Measurements from ENCODE around the gene CDHR3. TPM values are rescaled to one million over a fixed set of nuclear protein-coding genes. Genes with fewer than 3 reads are reported as not detected.
"Not testable (repeated sequence)": the region's sequence is repeated elsewhere in the genome, so short reads cannot be mapped to it uniquely, and the experiment has no call there.

The CDHR3 gene
- total and polyA plus RNA-seq, 2 donors (not counting 3 experiments of a cell fraction or from before 2014, with no cell fraction given) = 0.46 to 2.3 TPM

DNA sequence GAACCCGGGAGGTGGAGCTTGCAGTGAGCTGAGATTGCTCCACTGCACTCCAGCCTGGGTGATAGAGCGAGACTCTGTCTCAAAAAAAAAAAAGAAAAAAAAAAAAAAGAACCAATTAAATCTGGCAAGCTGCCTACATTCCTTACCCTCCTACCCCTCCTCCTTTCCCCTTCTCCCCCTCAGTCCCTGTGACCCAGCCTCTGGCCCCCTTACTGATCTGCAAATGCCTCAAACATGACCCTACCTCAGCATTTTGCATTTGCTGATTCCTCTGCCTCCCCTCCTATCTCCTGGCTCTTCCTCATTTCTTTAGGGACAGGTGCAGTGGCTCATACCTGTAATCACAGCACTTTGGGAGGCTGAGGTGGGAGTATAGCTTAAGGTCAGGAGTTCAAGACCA is 19.3 kb downstream of the CDHR3 start:
- H3K27ac ChIP-seq (ENCODE audit: insufficient read depth, low read depth, low read length) = no peak overlapping the region
- H3K4me2 ChIP-seq (ENCODE audit: insufficient read depth, low read length) = no peak overlapping the region
- H3K27me3 ChIP-seq (ENCODE audit: control insufficient read depth in 2 of 2, insufficient read depth in 2 of 2, low read length in 2 of 2) = peaks cover 19 to 27% of the 10 kb centered on the region in 2 experiments
- dilution Hi-C loops (cut with MboI; ENCODE audit: extremely low pct_ligation_motif_present, low sequenced_read_pairs) = no loop called here
- no peaks in the 10 kb centered on the region for H3K9me1 ChIP-seq (replicated peaks; ENCODE audit: control insufficient read depth, extremely low read depth, insufficient read depth, low read length)
- intact Hi-C loops (cut with micrococcal nuclease) = no loop called here
- FAIRE-seq = no peak
- no TSS peak for BruUV-seq (replicated peaks)
- H3K36me3 ChIP-seq (ENCODE audit: control insufficient read depth in 2 of 2, extremely low read depth in 1 of 2, insufficient read depth in 2 of 2, low read length in 2 of 2) = no peaks in the 10 kb centered on the region
- no peak overlapping the region for H2AFZ ChIP-seq (ENCODE audit: low read depth, low read length)
- H3K9me3 ChIP-seq (replicated peaks; ENCODE audit: control insufficient read depth, insufficient read depth, low read length) = no peaks in the 10 kb centered on the region
- no peaks in the 10 kb centered on the region for H3K79me2 ChIP-seq (ENCODE audit: control insufficient read depth, insufficient read depth, low read length)
- no peak for DNase-seq (ENCODE audit: low read depth, low spot score)
- no peak for TF ChIP-seq JUN (IDR thresholded peaks at IDR 0.05; ENCODE audit: borderline replicate concordance, insufficient read depth, insufficient read length, low read depth)
- TF ChIP-seq, protein P1, sequence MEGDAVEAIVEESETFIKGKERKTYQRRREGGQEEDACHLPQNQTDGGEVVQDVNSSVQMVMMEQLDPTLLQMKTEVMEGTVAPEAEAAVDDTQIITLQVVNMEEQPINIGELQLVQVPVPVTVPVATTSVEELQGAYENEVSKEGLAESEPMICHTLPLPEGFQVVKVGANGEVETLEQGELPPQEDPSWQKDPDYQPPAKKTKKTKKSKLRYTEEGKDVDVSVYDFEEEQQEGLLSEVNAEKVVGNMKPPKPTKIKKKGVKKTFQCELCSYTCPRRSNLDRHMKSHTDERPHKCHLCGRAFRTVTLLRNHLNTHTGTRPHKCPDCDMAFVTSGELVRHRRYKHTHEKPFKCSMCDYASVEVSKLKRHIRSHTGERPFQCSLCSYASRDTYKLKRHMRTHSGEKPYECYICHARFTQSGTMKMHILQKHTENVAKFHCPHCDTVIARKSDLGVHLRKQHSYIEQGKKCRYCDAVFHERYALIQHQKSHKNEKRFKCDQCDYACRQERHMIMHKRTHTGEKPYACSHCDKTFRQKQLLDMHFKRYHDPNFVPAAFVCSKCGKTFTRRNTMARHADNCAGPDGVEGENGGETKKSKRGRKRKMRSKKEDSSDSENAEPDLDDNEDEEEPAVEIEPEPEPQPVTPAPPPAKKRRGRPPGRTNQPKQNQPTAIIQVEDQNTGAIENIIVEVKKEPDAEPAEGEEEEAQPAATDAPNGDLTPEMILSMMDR (IDR thresholded peaks at IDR 0.05; ENCODE audit: extremely low read depth in 1 of 2, insufficient read depth in 1 of 2, low read depth in 1 of 2, low read length in 2 of 2) = no peak
- no peak for TF ChIP-seq POLR2AphosphoS5 (IDR thresholded peaks at IDR 0.05; ENCODE audit: insufficient read depth, low read depth, low read length)
- no peak for TF ChIP-seq MYC (IDR thresholded peaks at IDR 0.05; ENCODE audit: low read depth, low read length)
- no peak for TF ChIP-seq FOS (IDR thresholded peaks at IDR 0.05; ENCODE audit: borderline replicate concordance, insufficient read depth, low read length)
- no peak for TF ChIP-seq GATA2 (IDR thresholded peaks at IDR 0.05; ENCODE audit: insufficient read depth, insufficient read length, low read depth, low read length)
- no peak for TF ChIP-seq POLR2A (IDR thresholded peaks at IDR 0.05; ENCODE audit: low read depth, low read length)
- TF ChIP-seq EZH2 (IDR thresholded peaks at IDR 0.05; ENCODE audit: borderline replicate concordance, low read depth, low read length, severe bottlenecking) = no peak
- no peaks in the 10 kb centered on the region for H4K20me1 ChIP-seq (replicated peaks; ENCODE audit: control insufficient read depth, extremely low read depth, insufficient read depth, low read length)
- no peaks in the 10 kb centered on the region for H3K4me1 ChIP-seq (ENCODE audit: control insufficient read depth, extremely low read depth, insufficient read depth, low read length)
- no peak overlapping the region for H3K4me3 ChIP-seq (replicated peaks in 1 of 3; ENCODE audit: insufficient read depth in 1 of 3, low read depth in 1 of 3, low read length in 3 of 3)
- ChIA-PET POLR2A (no interaction called here), CTCF (interaction anchor here (0.9 kb wide), 1 partner anchor 222 kb away, joined by 3 read pairs; no protein-coding TSS in a partner anchor)
- no peak overlapping the region for H3K9ac ChIP-seq (replicated peaks; ENCODE audit: extremely low read depth, insufficient read depth, low read length)

DNA sequence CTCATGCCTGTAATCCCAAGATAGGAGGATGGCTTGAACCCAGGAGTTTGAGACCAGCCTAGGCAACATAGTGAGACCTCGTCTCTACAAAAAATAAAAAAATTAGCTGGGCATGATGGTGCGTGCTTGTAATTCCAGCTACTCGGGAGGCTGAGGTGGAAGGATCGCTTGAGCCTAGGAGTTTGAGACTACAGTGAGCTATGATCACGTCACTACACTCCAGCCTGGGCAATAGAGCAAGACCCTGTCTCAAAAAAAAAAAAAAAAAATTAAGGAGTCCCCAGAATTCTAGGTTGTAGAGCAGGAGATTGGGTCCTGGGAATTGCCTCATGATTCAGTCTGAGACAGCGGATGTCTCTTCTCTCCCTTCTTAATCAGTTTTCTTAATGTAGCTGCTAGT is 21.7 kb downstream of the CDHR3 start:
- POLR2A ChIA-PET = interaction anchor here (0.6 kb wide), 1 partner anchor 327 kb away, joined by 3 read pairs; no protein-coding TSS in a partner anchor

More for the DNA sequence above, 21.7 kb downstream of the CDHR3 start:
- H3K4me3 ChIP-seq (replicated peaks in 1 of 3; ENCODE audit: insufficient read depth in 1 of 3, low read depth in 1 of 3, low read length in 3 of 3); BruUV-seq (replicated peaks); H3K79me2 ChIP-seq (ENCODE audit: control insufficient read depth, insufficient read depth, low read length); H3K9ac ChIP-seq (replicated peaks; ENCODE audit: extremely low read depth, insufficient read depth, low read length); H3K9me1 ChIP-seq (replicated peaks; ENCODE audit: control insufficient read depth, extremely low read depth, insufficient read depth, low read length); H3K36me3 ChIP-seq (ENCODE audit: control insufficient read depth in 2 of 2, extremely low read depth in 1 of 2, insufficient read depth in 2 of 2, low read length in 2 of 2); H3K9me3 ChIP-seq (replicated peaks; ENCODE audit: control insufficient read depth, insufficient read depth, low read length); H3K27ac ChIP-seq (ENCODE audit: insufficient read depth, low read depth, low read length); DNase-seq (ENCODE audit: low read depth, low spot score); H3K4me1 ChIP-seq (ENCODE audit: control insufficient read depth, extremely low read depth, insufficient read depth, low read length); FAIRE-seq; intact Hi-C loops (cut with micrococcal nuclease); H4K20me1 ChIP-seq (replicated peaks; ENCODE audit: control insufficient read depth, extremely low read depth, insufficient read depth, low read length); H3K4me2 ChIP-seq (ENCODE audit: insufficient read depth, low read length); dilution Hi-C loops (cut with MboI; ENCODE audit: extremely low pct_ligation_motif_present, low sequenced_read_pairs); H2AFZ ChIP-seq (ENCODE audit: low read depth, low read length): not testable (repeated sequence)
- CTCF ChIA-PET = interaction anchor here (1.3 kb wide), 1 partner anchor 223 kb away, joined by 6 read pairs; no protein-coding TSS in a partner anchor
- peaks cover 27 to 28% of the 10 kb centered on the region in 2 experiments for H3K27me3 ChIP-seq (ENCODE audit: control insufficient read depth in 2 of 2, insufficient read depth in 2 of 2, low read length in 2 of 2)

All from endothelial cell of umbilical vein (primary cell).